ENCODE measurements around the gene GSC.

GRCh38 chr14:94724993-94725392 lies 44.9 kb downstream of the GSC start:
- TF ChIP-seq FOS (IDR thresholded peaks at IDR 0.05; ENCODE audit: borderline replicate concordance, insufficient read depth, low read length) (no peak), POLR2AphosphoS5 (IDR thresholded peaks at IDR 0.05; ENCODE audit: insufficient read depth, low read depth, low read length) (no peak), CTCF (IDR thresholded peaks at IDR 0.05; ENCODE audit: extremely low read depth in 1 of 2, insufficient read depth in 1 of 2, low read depth in 1 of 2, low read length in 2 of 2) (no peak), MAX (IDR thresholded peaks at IDR 0.05; ENCODE audit: insufficient read depth, insufficient read length) (no peak), EZH2 (IDR thresholded peaks at IDR 0.05; ENCODE audit: borderline replicate concordance, low read depth, low read length, severe bottlenecking) (no peak), POLR2A (IDR thresholded peaks at IDR 0.05; ENCODE audit: low read depth, low read length) (no peak), MYC (IDR thresholded peaks at IDR 0.05; ENCODE audit: low read depth, low read length) (no peak), JUN (IDR thresholded peaks at IDR 0.05; ENCODE audit: borderline replicate concordance, insufficient read depth, insufficient read length, low read depth) (no peak), GATA2 (IDR thresholded peaks at IDR 0.05; ENCODE audit: insufficient read depth, insufficient read length, low read depth, low read length) (no peak)

All from endothelial cell of umbilical vein (primary cell).